ENCODE results near the gene SPTBN5. TPM values are rescaled to one million over a fixed set of nuclear protein-coding genes. Genes with fewer than 3 reads are reported as not detected.

Gene SPTBN5
- total RNA-seq, 3 donors from 2014 or later (not counting 1 experiment from before 2014, with no cell fraction given) = 4.1 to 6.0 (median 5.2) TPM

- Histone ChIP-seq H3K27me3 (ENCODE audit: control insufficient read depth, insufficient read depth, low read length) (no peaks in the 10 kb centered on the region), H3K9me3 (ENCODE audit: control insufficient read depth, insufficient read depth, low read length) (no peaks in the 10 kb centered on the region), H3K36me3 (ENCODE audit: control insufficient read depth, insufficient read depth, low read length) (peaks cover 28% of the 10 kb centered on the region), H3K4me1 (ENCODE audit: control insufficient read depth, insufficient read depth, low read length) (peaks cover 24% of the 10 kb centered on the region), H3K4me3 (ENCODE audit: low read length) (no peak overlapping the region), H3K27ac (ENCODE audit: low read length) (no peak overlapping the region)
- Mint-ChIP-seq H3K4me3 (no peak overlapping the region), H3K9me3 (no peaks in the 10 kb centered on the region), H3K27ac (peak overlapping the region in 1 of 2 donors; percentile 68), H3K27me3 (ENCODE audit: low read depth in 2 of 2) (no peaks in the 10 kb centered on the region), H3K36me3 (no peaks in the 10 kb centered on the region), H3K4me1 (peaks cover 0 to 17% of the 10 kb centered on the region in 2 donors)
- 94% methylated on average over 14 of the region's 16 CpGs for WGBS (ENCODE audit: insufficient coverage)
- intact Hi-C loops (cut with micrococcal nuclease) = no loop called here
- ATAC-seq = peak in 1 of 3 donors; percentile 36
- TF ChIP-seq, protein P1, sequence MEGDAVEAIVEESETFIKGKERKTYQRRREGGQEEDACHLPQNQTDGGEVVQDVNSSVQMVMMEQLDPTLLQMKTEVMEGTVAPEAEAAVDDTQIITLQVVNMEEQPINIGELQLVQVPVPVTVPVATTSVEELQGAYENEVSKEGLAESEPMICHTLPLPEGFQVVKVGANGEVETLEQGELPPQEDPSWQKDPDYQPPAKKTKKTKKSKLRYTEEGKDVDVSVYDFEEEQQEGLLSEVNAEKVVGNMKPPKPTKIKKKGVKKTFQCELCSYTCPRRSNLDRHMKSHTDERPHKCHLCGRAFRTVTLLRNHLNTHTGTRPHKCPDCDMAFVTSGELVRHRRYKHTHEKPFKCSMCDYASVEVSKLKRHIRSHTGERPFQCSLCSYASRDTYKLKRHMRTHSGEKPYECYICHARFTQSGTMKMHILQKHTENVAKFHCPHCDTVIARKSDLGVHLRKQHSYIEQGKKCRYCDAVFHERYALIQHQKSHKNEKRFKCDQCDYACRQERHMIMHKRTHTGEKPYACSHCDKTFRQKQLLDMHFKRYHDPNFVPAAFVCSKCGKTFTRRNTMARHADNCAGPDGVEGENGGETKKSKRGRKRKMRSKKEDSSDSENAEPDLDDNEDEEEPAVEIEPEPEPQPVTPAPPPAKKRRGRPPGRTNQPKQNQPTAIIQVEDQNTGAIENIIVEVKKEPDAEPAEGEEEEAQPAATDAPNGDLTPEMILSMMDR (IDR thresholded peaks at IDR 0.05) = no peak
- DNase-seq = no peak
Measured at GRCh38 chr15:41839781-41840491, 53.9 kb downstream of the SPTBN5 start.

GRCh38 chr15:41838400-41838897 lies 55.4 kb downstream of the SPTBN5 start, which contains the start of gene PLA2G4B:
TSS of gene PLA2G4B (plus strand) at chr15:41838847. CDS start at chr15:41838914, 67 bp downstream.
- TF ChIP-seq, protein P1 (IDR thresholded peaks at IDR 0.05) = no peak
- intact Hi-C loops (cut with micrococcal nuclease) = no loop called here
- H3K27ac Mint-ChIP-seq = no peak within 1 kb of the TSS

DNA sequence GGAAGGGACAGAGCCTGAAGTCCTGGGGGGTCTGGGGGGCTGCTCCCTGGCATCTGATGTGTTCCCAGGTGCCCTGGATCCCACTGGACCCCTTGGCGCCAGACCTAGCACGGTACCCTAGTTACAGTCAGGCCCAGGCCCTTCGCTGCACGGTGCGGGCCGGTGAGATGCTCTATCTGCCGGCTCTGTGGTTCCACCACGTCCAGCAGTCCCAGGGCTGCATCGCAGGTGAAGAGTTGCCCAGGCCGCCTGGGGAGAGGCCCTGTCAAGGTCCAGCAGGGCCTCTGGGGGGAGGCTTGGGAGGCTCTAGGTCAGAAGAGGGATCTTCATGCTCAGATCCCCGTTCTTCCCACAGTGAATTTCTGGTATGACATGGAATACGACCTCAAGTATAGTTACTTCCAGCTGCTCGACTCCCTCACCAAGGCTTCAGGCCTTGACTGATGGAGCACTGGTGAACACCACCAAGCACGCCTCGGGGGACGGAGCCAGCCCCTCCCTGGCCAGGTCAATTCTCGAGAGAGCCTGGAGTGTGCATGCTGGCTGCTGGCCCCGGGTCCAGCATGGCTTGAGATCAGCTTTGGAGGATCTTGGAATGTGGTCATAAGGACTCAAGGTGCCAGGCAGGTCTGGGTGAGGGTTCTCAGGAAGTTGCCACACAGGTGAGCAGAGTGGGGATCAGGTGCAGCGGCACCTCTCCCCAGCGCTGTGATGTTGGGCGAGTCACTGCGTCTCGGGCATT lies 57.0 kb downstream of the SPTBN5 start:
- H3K9me3 ChIP-seq (ENCODE audit: control insufficient read depth, insufficient read depth, low read length) = no peaks in the 10 kb centered on the region
- H3K4me1 ChIP-seq (ENCODE audit: control insufficient read depth, insufficient read depth, low read length) = peaks cover 34% of the 10 kb centered on the region
- peaks cover 22% of the 10 kb centered on the region for H3K36me3 ChIP-seq (ENCODE audit: control insufficient read depth, insufficient read depth, low read length)
- no peak for ATAC-seq
- no peak overlapping the region for H3K27ac ChIP-seq (ENCODE audit: low read length)
- 93% methylated on average over 23 of the region's 23 CpGs for WGBS (ENCODE audit: insufficient coverage)
- H3K27ac Mint-ChIP-seq = no peak overlapping the region
- no peaks in the 10 kb centered on the region for H3K36me3 Mint-ChIP-seq
- DNase-seq = no peak
- H3K4me3 ChIP-seq (ENCODE audit: low read length) = no peak overlapping the region
- no peak overlapping the region for H3K4me3 Mint-ChIP-seq
- H3K27me3 Mint-ChIP-seq (ENCODE audit: low read depth in 2 of 2) = no peaks in the 10 kb centered on the region
- H3K27me3 ChIP-seq (ENCODE audit: control insufficient read depth, insufficient read depth, low read length) = no peaks in the 10 kb centered on the region
- no peaks in the 10 kb centered on the region for H3K9me3 Mint-ChIP-seq
- H3K4me1 Mint-ChIP-seq = peaks cover 12 to 30% of the 10 kb centered on the region in 2 donors
- TF ChIP-seq, protein P1 (IDR thresholded peaks at IDR 0.05) = no peak
- intact Hi-C loops (cut with micrococcal nuclease) = no loop called here

More at GRCh38 chr15:41838400-41838897, 55.4 kb downstream of the SPTBN5 start, which contains the start of gene PLA2G4B:
- H3K27ac ChIP-seq (ENCODE audit: low read length) = no peak within 1 kb of the TSS
- H3K36me3 ChIP-seq (ENCODE audit: control insufficient read depth, insufficient read depth, low read length) = peaks cover 26% of the 10 kb centered on the region
- Mint-ChIP-seq H3K9me3 (no peaks in the 10 kb centered on the region), H3K4me3 (no peak within 1 kb of the TSS), H3K27me3 (ENCODE audit: low read depth in 2 of 2) (no peaks in the 10 kb centered on the region), H3K4me1 (peaks cover 0 to 22% of the 10 kb centered on the region in 2 donors), H3K36me3 (no peaks in the 10 kb centered on the region)
- no peaks in the 10 kb centered on the region for H3K9me3 ChIP-seq (ENCODE audit: control insufficient read depth, insufficient read depth, low read length)
- WGBS (ENCODE audit: insufficient coverage) = 96% methylated on average over 6 of the region's 6 CpGs
- peaks cover 24% of the 10 kb centered on the region for H3K4me1 ChIP-seq (ENCODE audit: control insufficient read depth, insufficient read depth, low read length)
- H3K27me3 ChIP-seq (ENCODE audit: control insufficient read depth, insufficient read depth, low read length) = no peaks in the 10 kb centered on the region
- DNase-seq (no peak), ATAC-seq (no peak)
- H3K4me3 ChIP-seq (ENCODE audit: low read length) = no peak within 1 kb of the TSS
